Endothelial cell of hepatic sinusoid (primary cell): ENCODE results near the gene ADARB2.
"Not testable (repeated sequence)": the region's sequence is repeated elsewhere in the genome, so short reads cannot be mapped to it uniquely, and the experiment has no call there.

Experiments
- in situ Hi-C: cut with HindIII; loops from 2 replicates; pipeline ENCODE4 v1.10.0; 2017; ENCODE audit warnings: low sequenced_read_pairs

Gene ADARB2

GRCh38 chr10:1179346-1180070 lies 557.8 kb downstream of the ADARB2 start:
- in situ Hi-C loops: no loop called here

GRCh38 chr10:1178506-1178905 lies 558.8 kb downstream of the ADARB2 start:
- in situ Hi-C loops: no loop called here

GRCh38 chr10:1177936-1178335 lies 559.4 kb downstream of the ADARB2 start:
- in situ Hi-C loops: no loop called here

- in situ Hi-C loops: no loop called here
Measured at GRCh38 chr10:1175956-1176565, 561.3 kb downstream of the ADARB2 start.

GRCh38 chr10:1174022-1174421 lies 563.3 kb downstream of the ADARB2 start:
- in situ Hi-C loops: no loop called here

- in situ Hi-C loops: no loop called here
Measured at GRCh38 chr10:1173091-1173490, 564.2 kb downstream of the ADARB2 start.

- in situ Hi-C loops: no loop called here
Measured at GRCh38 chr10:1172256-1172984, 564.9 kb downstream of the ADARB2 start.

GRCh38 chr10:1171586-1171985 lies 565.7 kb downstream of the ADARB2 start:
- in situ Hi-C loops: no loop called here

GRCh38 chr10:1171182-1171581 lies 566.1 kb downstream of the ADARB2 start:
- in situ Hi-C loops: no loop called here

- in situ Hi-C loops: no loop called here
Measured at GRCh38 chr10:1170867-1171180, 566.5 kb downstream of the ADARB2 start.

GRCh38 chr10:1169981-1170866 lies 567.1 kb downstream of the ADARB2 start:
- in situ Hi-C loops: no loop called here

GRCh38 chr10:1169186-1169885 lies 568.0 kb downstream of the ADARB2 start:
- in situ Hi-C loops: no loop called here

GRCh38 chr10:1168763-1169162 lies 568.6 kb downstream of the ADARB2 start:
- in situ Hi-C loops: no loop called here

GRCh38 chr10:1166828-1167275 lies 570.5 kb downstream of the ADARB2 start:
- in situ Hi-C loops: no loop called here

GRCh38 chr10:1166101-1166827 lies 571.1 kb downstream of the ADARB2 start:
- in situ Hi-C loops: no loop called here

- in situ Hi-C loops: no loop called here
Measured at GRCh38 chr10:1163831-1164230, 573.5 kb downstream of the ADARB2 start.

- in situ Hi-C loops: no loop called here
Measured at GRCh38 chr10:1163204-1163660, 574.1 kb downstream of the ADARB2 start.

GRCh38 chr10:1162481-1163203 lies 574.7 kb downstream of the ADARB2 start:
- in situ Hi-C loops: no loop called here

GRCh38 chr10:1161315-1161673 lies 576.0 kb downstream of the ADARB2 start:
- in situ Hi-C loops: not testable (repeated sequence)
